Activated naive CD8-positive, alpha-beta T cell treated with anti-CD3 and anti-CD28 coated beads, Interleukin-2, amount 10 ng/mL, durations not matched to agents 7 days and 5 days (primary cell): Measurements from ENCODE around the gene LIN28A. TPM values are rescaled to one million over a fixed set of nuclear protein-coding genes. Genes with fewer than 3 reads are reported as not detected.
"Not testable (repeated sequence)": the region's sequence is repeated elsewhere in the genome, so short reads cannot be mapped to it uniquely, and the experiment has no call there.

Experiments
- ATAC-seq: fragments of 150-1000 bp; cut with Tn5 transposase; one replicate; pipeline ENCODE4 v1.10.0; 2021; ENCODE audit warnings: low read depth, moderate library complexity
- POLR2A ChIA-PET: fragments of 350-600 bp; sonication (Branson Sonifier 250); formaldehyde crosslinking; loops from one replicate; lab custom pipeline; 2021; ENCODE audit warnings: antibody characterized with exemption; lab: Charles Lee
- DNase-seq: peaks from one replicate; pipeline ENCODE4 v3.0.0; 2021
- H3K27ac Mint-ChIP-seq: one replicate; pipeline ENCODE4 v1.8.0; 2022; ENCODE audit warnings: mild to moderate bottlenecking, mixed read lengths
- H3K27me3 Mint-ChIP-seq: one replicate; pipeline ENCODE4 v1.8.0; 2022; ENCODE audit warnings: mild to moderate bottlenecking, moderate library complexity, mixed read lengths
- H3K36me3 Mint-ChIP-seq: one replicate; pipeline ENCODE4 v1.8.0; 2021; ENCODE audit warnings: mild to moderate bottlenecking, mixed read lengths
- H3K4me1 Mint-ChIP-seq: one replicate; pipeline ENCODE4 v1.8.0; 2021; ENCODE audit warnings: mixed read lengths
- H3K4me3 Mint-ChIP-seq: one replicate; pipeline ENCODE4 v1.8.0; 2022; ENCODE audit warnings: mild to moderate bottlenecking, moderate library complexity, mixed read lengths
- H3K9me3 Mint-ChIP-seq: one replicate; pipeline ENCODE4 v1.8.0; 2021; ENCODE audit warnings: mixed read lengths
- total RNA-seq, 2 experiments: library from RNA; stranded (reverse); gene quantifications; one replicate each; pipeline ENCODE4 v1.2.3, GENCODE V29; 2021

Gene LIN28A
- not detected for total RNA-seq

GRCh38 chr1:26410706-26411623, at the start of gene LIN28A:
LIN28A (plus strand) TSS chr1:26410817; CDS start chr1:26410892, 75 bp downstream.
- ATAC-seq: peak; percentile 28
- POLR2A ChIA-PET: no interaction called here

GRCh38 chr1:26361605-26362122, 49.0 kb upstream of the LIN28A start:
- no peaks in the 10 kb centered on the region for H3K9me3 Mint-ChIP-seq
- H3K27ac Mint-ChIP-seq: no peak overlapping the region
- H3K27me3 Mint-ChIP-seq: peaks cover 15% of the 10 kb centered on the region
- ATAC-seq (no peak), DNase-seq (no peak)
- no peaks in the 10 kb centered on the region for H3K36me3 Mint-ChIP-seq
- H3K4me1 Mint-ChIP-seq: peaks cover 51% of the 10 kb centered on the region
- POLR2A ChIA-PET: interaction anchor here (0.6 to 1.4 kb wide), 4 partner anchors 12 to 77 kb away, joined by 3 to 6 read pairs (median 4); no protein-coding TSS in a partner anchor
- H3K4me3 Mint-ChIP-seq: no peak overlapping the region

More at GRCh38 chr1:26410706-26411623, at the start of gene LIN28A:
- Mint-ChIP-seq H3K4me1 (peaks cover 23% of the 10 kb centered on the region), H3K27ac (no peak within 1 kb of the TSS), H3K9me3 (no peaks in the 10 kb centered on the region), H3K36me3 (no peaks in the 10 kb centered on the region), H3K27me3 (peaks cover 71% of the 10 kb centered on the region), H3K4me3 (peak within 1 kb of the TSS; percentile 8)
- DNase-seq: no peak

- Mint-ChIP-seq H3K4me1 (peaks cover 51% of the 10 kb centered on the region), H3K36me3 (no peaks in the 10 kb centered on the region), H3K4me3 (no peak overlapping the region), H3K27me3 (peaks cover 15% of the 10 kb centered on the region), H3K9me3 (no peaks in the 10 kb centered on the region), H3K27ac (no peak overlapping the region)
- no peak for DNase-seq
- no peak for ATAC-seq
- POLR2A ChIA-PET: interaction anchor here (0.9 to 1.4 kb wide), 2 partner anchors 11 to 16 kb away, joined by 3 to 4 read pairs; no protein-coding TSS in a partner anchor
These were observed 48.3 kb upstream of the LIN28A start for GRCh38 chr1:26362331-26362730.

GRCh38 chr1:26363549-26364448, 46.8 kb upstream of the LIN28A start:
- Mint-ChIP-seq H3K4me3 (peak overlapping the region; percentile 67), H3K27ac (no peak overlapping the region), H3K9me3 (no peaks in the 10 kb centered on the region), H3K27me3 (peaks cover 15% of the 10 kb centered on the region), H3K4me1 (peaks cover 48% of the 10 kb centered on the region), H3K36me3 (no peaks in the 10 kb centered on the region)
- ATAC-seq (peak; percentile 80), DNase-seq (peak; percentile 92)
- POLR2A ChIA-PET: interaction anchor here (0.7 to 2.4 kb wide), 8 partner anchors 10 to 194 kb away, joined by 3 to 12 read pairs (median 6); partner anchors contain the start of genes CD52 and ZNF593

- Mint-ChIP-seq H3K27ac (no peak overlapping the region), H3K4me1 (peaks cover 37% of the 10 kb centered on the region), H3K36me3 (no peaks in the 10 kb centered on the region), H3K27me3 (peaks cover 15% of the 10 kb centered on the region), H3K9me3 (no peaks in the 10 kb centered on the region), H3K4me3 (no peak overlapping the region)
- ATAC-seq (no peak), DNase-seq (no peak)
- POLR2A ChIA-PET: interaction anchor here (1.0 to 2.4 kb wide), 6 partner anchors 9 to 80 kb away, joined by 5 to 12 read pairs (median 8); partner anchors contain the start of gene CD52
These were observed 45.7 kb upstream of the LIN28A start for GRCh38 chr1:26364956-26365355.

- POLR2A ChIA-PET: interaction anchor here (1.1 kb wide), 1 partner anchor 78 kb away, joined by 3 read pairs; no protein-coding TSS in a partner anchor
- ATAC-seq: no peak
- Mint-ChIP-seq H3K4me1 (peaks cover 43% of the 10 kb centered on the region), H3K27ac (no peak overlapping the region), H3K4me3 (no peak overlapping the region), H3K9me3 (peaks cover 6% of the 10 kb centered on the region), H3K36me3 (peaks cover 10% of the 10 kb centered on the region), H3K27me3 (peaks cover 10% of the 10 kb centered on the region)
- DNase-seq: no peak
These were observed 43.2 kb upstream of the LIN28A start for GRCh38 chr1:26367441-26367840.

- DNase-seq (no peak), ATAC-seq (no peak)
- Mint-ChIP-seq H3K4me1 (peaks cover 46% of the 10 kb centered on the region), H3K36me3 (peaks cover 13% of the 10 kb centered on the region), H3K4me3 (no peak overlapping the region), H3K27ac (peak overlapping the region; percentile 7), H3K9me3 (peaks cover 6% of the 10 kb centered on the region), H3K27me3 (peaks cover 10% of the 10 kb centered on the region)
- POLR2A ChIA-PET: no interaction called here
These were observed 42.6 kb upstream of the LIN28A start for GRCh38 chr1:26368006-26368405.

GRCh38 chr1:26368486-26368885, 42.1 kb upstream of the LIN28A start:
- Mint-ChIP-seq H3K27ac (peak overlapping the region; percentile 38), H3K4me3 (no peak overlapping the region), H3K36me3 (peaks cover 13% of the 10 kb centered on the region), H3K4me1 (peaks cover 46% of the 10 kb centered on the region), H3K27me3 (peaks cover 10% of the 10 kb centered on the region), H3K9me3 (peaks cover 6% of the 10 kb centered on the region)
- DNase-seq: no peak
- POLR2A ChIA-PET: no interaction called here
- no peak for ATAC-seq

GRCh38 chr1:26370591-26371382, 39.8 kb upstream of the LIN28A start:
- peak; percentile 34 for ATAC-seq
- H3K27ac Mint-ChIP-seq: peak overlapping the region; percentile 93
- peak overlapping the region; percentile 74 for H3K4me3 Mint-ChIP-seq
- no peak for DNase-seq
- peaks cover 13% of the 10 kb centered on the region for H3K36me3 Mint-ChIP-seq
- H3K27me3 Mint-ChIP-seq: no peaks in the 10 kb centered on the region
- H3K4me1 Mint-ChIP-seq: peaks cover 56% of the 10 kb centered on the region
- H3K9me3 Mint-ChIP-seq: peaks cover 6% of the 10 kb centered on the region
- POLR2A ChIA-PET: interaction anchor here (0.6 to 1.5 kb wide), 7 partner anchors 7 to 1656 kb away, joined by 3 to 7 read pairs (median 3); no protein-coding TSS in a partner anchor

GRCh38 chr1:26372039-26372438, 38.6 kb upstream of the LIN28A start:
- POLR2A ChIA-PET: no interaction called here
- peaks cover 6% of the 10 kb centered on the region for H3K9me3 Mint-ChIP-seq
- H3K36me3 Mint-ChIP-seq: peaks cover 13% of the 10 kb centered on the region
- H3K4me3 Mint-ChIP-seq: peak overlapping the region; percentile 68
- no peak for ATAC-seq
- DNase-seq: no peak
- peaks cover 66% of the 10 kb centered on the region for H3K4me1 Mint-ChIP-seq
- H3K27me3 Mint-ChIP-seq: no peaks in the 10 kb centered on the region
- peak overlapping the region; percentile 82 for H3K27ac Mint-ChIP-seq

GRCh38 chr1:26372611-26373010, 38.0 kb upstream of the LIN28A start, which contains the start of gene ZNF683:
ZNF683 (minus strand) TSS chr1:26372750; CDS start chr1:26368571, 4,179 bp downstream.
- Mint-ChIP-seq H3K4me3 (peak within 1 kb of the TSS; percentile 68), H3K4me1 (peaks cover 69% of the 10 kb centered on the region), H3K27ac (peak within 1 kb of the TSS; percentile 93), H3K36me3 (peaks cover 13% of the 10 kb centered on the region)
- DNase-seq, H3K9me3 Mint-ChIP-seq, ATAC-seq, H3K27me3 Mint-ChIP-seq: not testable (repeated sequence)
- POLR2A ChIA-PET: interaction anchor here (1.4 to 1.9 kb wide), 4 partner anchors 8 to 88 kb away, joined by 3 to 12 read pairs (median 8); no protein-coding TSS in a partner anchor

GRCh38 chr1:26373281-26373680, 37.3 kb upstream of the LIN28A start:
- Mint-ChIP-seq H3K4me3 (peak overlapping the region; percentile 68), H3K36me3 (peaks cover 13% of the 10 kb centered on the region), H3K9me3 (peaks cover 6% of the 10 kb centered on the region), H3K27ac (peak overlapping the region; percentile 82), H3K27me3 (no peaks in the 10 kb centered on the region), H3K4me1 (peaks cover 70% of the 10 kb centered on the region)
- DNase-seq (no peak), ATAC-seq (peak; percentile 57)
- POLR2A ChIA-PET: interaction anchor here (0.7 to 2.7 kb wide), 9 partner anchors 9 to 139 kb away, joined by 3 to 12 read pairs (median 3); partner anchors contain the start of genes CEP85 and SH3BGRL3
